Activated naive CD8-positive, alpha-beta T cell treated with anti-CD3 and anti-CD28 coated beads, Interleukin-2, amount 50 U/mL, for 16 hours (primary cell): Measurements from ENCODE around the gene KLHL33.

ENCODE experiments used
- DNase-seq: peaks from one replicate; pipeline ENCODE4 v3.0.0-alpha.2; 2020; ENCODE audit warnings: low read depth, low spot score

Gene KLHL33

DNA sequence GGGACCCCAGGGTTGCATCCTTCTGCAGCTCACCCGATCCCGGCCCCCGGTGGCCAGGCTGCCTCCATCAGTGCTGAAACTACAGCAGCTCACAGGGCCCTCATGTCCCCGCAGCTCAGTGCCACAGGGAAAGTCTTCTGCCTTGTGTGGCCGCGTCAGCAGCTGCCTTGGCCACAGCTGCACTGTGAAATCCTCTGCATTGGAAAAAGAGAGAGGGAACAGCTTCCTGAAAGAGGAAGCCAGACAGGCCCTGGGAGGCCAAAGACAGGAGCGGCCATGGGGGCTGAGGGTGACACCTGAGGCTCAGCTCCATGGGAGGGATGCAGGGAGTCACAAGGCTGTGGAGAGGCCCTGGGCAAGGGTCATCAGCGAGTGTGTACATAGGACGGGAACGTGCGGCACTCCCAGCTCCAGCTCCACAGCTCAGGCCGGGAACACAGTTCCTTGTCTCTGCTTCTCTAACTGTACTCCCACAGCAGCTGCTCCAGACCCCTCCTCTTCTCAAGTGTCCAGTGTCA lies 59.8 kb downstream of the KLHL33 start:
- DNase-seq, result no peak
